GM12874 (cell line): Measurements from ENCODE around the gene IQGAP3.

Experiments used
- CTCF ChIP-seq: IDR thresholded peaks from 2 replicates; pipeline ENCODE4 v1.5.1; 2011; ENCODE audit warnings: low read depth, mild to moderate bottlenecking, control low read depth, low read length, moderate library complexity; ENCODE audit not compliant: insufficient read depth

IQGAP3 gene

GRCh38 chr1:156559086-156559796 lies 13.1 kb downstream of the IQGAP3 start:
- TF ChIP-seq CTCF, result no peak

GRCh38 chr1:156556354-156556753 lies 16.0 kb downstream of the IQGAP3 start:
- TF ChIP-seq CTCF, result no peak

DNA sequence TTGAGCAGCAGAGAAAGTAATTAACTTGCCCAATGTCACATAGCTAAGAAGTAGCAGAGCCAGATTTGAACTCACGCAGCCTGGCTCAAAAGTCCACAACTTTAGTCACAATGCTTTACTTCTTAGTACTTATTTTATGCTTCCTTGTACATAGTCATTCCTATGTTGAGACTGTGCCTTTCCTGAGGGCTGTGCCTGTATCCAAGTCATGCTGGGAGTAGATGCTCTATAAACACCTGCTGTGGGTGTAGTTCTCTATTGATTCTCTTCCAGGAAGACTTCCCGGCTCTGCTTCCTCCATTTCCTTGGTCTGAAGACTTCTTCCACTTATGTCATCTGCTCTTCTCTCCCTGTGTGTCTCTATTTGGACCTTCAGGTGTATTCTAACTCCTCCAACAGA lies 16.6 kb downstream of the IQGAP3 start:
- no peak for TF ChIP-seq CTCF

DNA sequence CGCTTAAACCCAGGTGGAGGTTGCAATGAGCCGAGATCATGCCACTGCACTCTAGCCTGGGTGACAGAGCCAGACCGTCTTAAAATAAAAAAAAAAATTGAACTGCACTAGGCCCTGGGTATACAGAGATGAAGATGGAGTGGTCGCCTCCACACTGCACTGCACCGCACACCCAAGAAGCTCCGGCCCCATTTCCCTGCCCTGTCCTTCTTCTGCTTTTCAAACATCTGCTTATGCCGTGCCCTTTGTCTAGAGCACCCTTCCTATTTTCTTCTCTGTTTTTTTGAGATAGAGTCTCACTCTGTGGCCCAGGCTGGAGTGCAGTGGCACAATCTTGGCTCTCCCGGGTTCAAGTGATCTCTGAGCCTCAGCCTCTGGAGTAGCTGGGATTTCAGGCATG lies 17.4 kb downstream of the IQGAP3 start:
- TF ChIP-seq CTCF, result no peak

DNA sequence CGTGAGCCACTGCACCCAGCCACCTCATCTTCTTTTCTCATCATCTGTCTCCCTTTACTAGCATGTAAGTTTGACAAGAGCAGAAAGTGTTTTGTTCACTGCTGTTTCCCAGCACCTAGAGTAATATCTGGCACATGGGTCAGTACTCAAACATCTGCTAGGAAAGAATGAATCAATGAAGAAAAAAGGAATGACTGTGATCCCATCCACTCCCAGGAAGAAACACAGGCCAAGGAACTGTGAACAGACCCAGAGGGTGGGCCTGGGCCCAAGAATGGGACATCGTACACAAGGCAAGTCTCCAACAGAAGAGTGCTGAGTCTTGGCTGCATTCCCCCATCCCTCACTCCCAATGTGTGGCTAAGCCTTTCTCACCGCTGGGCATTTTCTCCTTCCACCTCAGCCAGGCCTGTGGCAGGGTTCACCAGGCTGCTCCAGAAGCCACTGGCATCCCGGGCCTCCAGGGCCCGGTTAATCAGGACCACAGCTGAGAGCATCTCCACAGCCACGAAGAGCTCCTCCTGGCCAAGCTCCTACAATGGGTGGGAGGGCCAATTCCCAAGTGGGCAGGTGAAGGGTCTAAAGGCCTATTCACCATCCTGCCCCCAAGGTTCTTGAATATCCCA lies 18.4 kb downstream of the IQGAP3 start:
- no peak for TF ChIP-seq CTCF

GRCh38 chr1:156552518-156552917 lies 19.8 kb downstream of the IQGAP3 start:
- TF ChIP-seq CTCF, result no peak

DNA sequence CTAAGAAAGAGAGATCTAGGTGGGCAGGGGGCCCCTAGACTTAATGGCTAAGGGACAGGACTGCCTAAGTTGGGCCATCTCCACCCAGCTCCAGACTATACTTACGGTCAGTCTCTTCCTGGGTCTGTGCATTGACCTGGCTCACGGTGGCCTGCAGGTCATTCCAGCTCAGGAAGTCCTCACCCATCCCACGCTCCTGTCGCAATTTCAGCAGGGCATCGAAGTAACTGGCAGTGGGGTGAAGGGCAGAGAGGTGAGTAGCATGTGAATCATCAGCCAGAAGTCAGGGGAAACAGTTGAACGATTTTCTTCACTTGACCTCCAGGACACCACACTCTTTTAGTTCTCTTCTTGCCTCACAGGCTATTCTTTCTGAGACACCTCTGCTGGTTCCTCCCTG lies 20.5 kb downstream of the IQGAP3 start:
- no peak for TF ChIP-seq CTCF
